NCI-H128 (cell line): ENCODE results near the gene PSD2.

ENCODE experiments used
- DNase-seq: peaks from one replicate; lab custom pipeline; 2025; ENCODE audit not compliant: unreplicated experiment; lab: John Stamatoyannopoulos, UW

PSD2 gene

GRCh38 chr5:139810341-139811273, 15.0 kb downstream of the PSD2 start:
- DNase-seq, result no peak

GRCh38 chr5:139811274-139811607, 15.6 kb downstream of the PSD2 start:
- no peak for DNase-seq

GRCh38 chr5:139812323-139812722, 16.7 kb downstream of the PSD2 start:
- no peak for DNase-seq

GRCh38 chr5:139812836-139813805, 17.5 kb downstream of the PSD2 start:
- no peak for DNase-seq

GRCh38 chr5:139814191-139814601, 18.6 kb downstream of the PSD2 start:
- DNase-seq, result no peak

GRCh38 chr5:139814704-139815280, 19.2 kb downstream of the PSD2 start:
- no peak for DNase-seq

GRCh38 chr5:139816566-139816965, 21.0 kb downstream of the PSD2 start:
- no peak for DNase-seq

GRCh38 chr5:139817362-139817761, 21.8 kb downstream of the PSD2 start:
- DNase-seq, result no peak

GRCh38 chr5:139817970-139818369, 22.4 kb downstream of the PSD2 start:
- DNase-seq, result no peak

GRCh38 chr5:139820130-139820529, 24.5 kb downstream of the PSD2 start:
- DNase-seq, result no peak

GRCh38 chr5:139820606-139821005, 25.0 kb downstream of the PSD2 start:
- DNase-seq, result no peak

GRCh38 chr5:139821806-139822552, 26.4 kb downstream of the PSD2 start:
- DNase-seq, result no peak

- DNase-seq, result no peak
Measured at GRCh38 chr5:139822553-139823425, 27.2 kb downstream of the PSD2 start.

GRCh38 chr5:139823757-139824355, 28.2 kb downstream of the PSD2 start:
- DNase-seq, result no peak

- DNase-seq, result no peak
Measured at GRCh38 chr5:139825690-139826089, 30.1 kb downstream of the PSD2 start.

GRCh38 chr5:139828207-139828895, 32.7 kb downstream of the PSD2 start:
- DNase-seq, result no peak

- DNase-seq, result no peak
Measured at GRCh38 chr5:139829471-139829870, 33.9 kb downstream of the PSD2 start.

GRCh38 chr5:139831624-139832023, 36.0 kb downstream of the PSD2 start:
- DNase-seq, result no peak

GRCh38 chr5:139833525-139833924, 37.9 kb downstream of the PSD2 start:
- DNase-seq, result no peak
